KMS-11 (cell line): ENCODE measurements around the gene DNAJC5G.

ENCODE experiments used
- H2AFZ ChIP-seq: fragments of 200-600 bp; sonication (generic); 2 replicates; pipeline ENCODE4 v1.6.1; 2016; ENCODE audit warnings: antibody characterized with exemption, mixed run types, low read depth
- H3K27ac ChIP-seq: fragments of 200-600 bp; sonication (generic); 2 replicates; pipeline ENCODE4 v1.6.1; 2016; ENCODE audit warnings: mild to moderate bottlenecking, mixed run types
- H3K27me3 ChIP-seq: fragments of 200-600 bp; sonication (generic); 2 replicates; pipeline ENCODE4 v1.6.1; 2017; ENCODE audit warnings: mild to moderate bottlenecking, low read depth, mixed run types, moderate library complexity; ENCODE audit not compliant: insufficient read depth
- H3K36me3 ChIP-seq: fragments of 200-600 bp; sonication (generic); 2 replicates; pipeline ENCODE4 v1.6.1; 2017; ENCODE audit warnings: mild to moderate bottlenecking, mixed run types; ENCODE audit not compliant: insufficient read depth
- H3K4me1 ChIP-seq: fragments of 200-600 bp; sonication (generic); 2 replicates; pipeline ENCODE4 v1.6.1; 2016; ENCODE audit warnings: mild to moderate bottlenecking, low read depth, mixed run types; ENCODE audit not compliant: poor library complexity, severe bottlenecking
- H3K4me2 ChIP-seq: fragments of 200-600 bp; sonication (generic); 2 replicates; pipeline ENCODE4 v1.7.0; 2016; ENCODE audit warnings: mild to moderate bottlenecking, mixed run types
- H3K4me3 ChIP-seq: fragments of 200-600 bp; sonication (generic); IDR thresholded peaks from 2 replicates; pipeline ENCODE4 v1.6.1; 2017; ENCODE audit warnings: low read depth, low read length, mixed read lengths; ENCODE audit not compliant: insufficient read depth
- H3K79me2 ChIP-seq: fragments of 200-600 bp; sonication (generic); 2 replicates; pipeline ENCODE4 v1.6.1; 2016; ENCODE audit warnings: low read depth, mixed run types; ENCODE audit not compliant: insufficient read depth
- H3K9ac ChIP-seq: fragments of 200-600 bp; sonication (generic); 2 replicates; pipeline ENCODE4 v1.6.1; 2016; ENCODE audit warnings: mild to moderate bottlenecking, mixed run types
- H4K20me1 ChIP-seq: fragments of 200-600 bp; sonication (generic); 2 replicates; pipeline ENCODE4 v1.6.1; 2016; ENCODE audit warnings: mild to moderate bottlenecking, mixed run types; ENCODE audit not compliant: insufficient read depth
- TF ChIP-seq, protein P1 (sequence below): fragments of 200-600 bp; sonication (generic); conservative IDR thresholded peaks from 2 replicates; pipeline ENCODE4 v1.6.1; 2017; ENCODE audit warnings: low read depth, mild to moderate bottlenecking, antibody characterized with exemption, low read length, moderate library complexity, mixed read lengths

The DNAJC5G gene

DNA sequence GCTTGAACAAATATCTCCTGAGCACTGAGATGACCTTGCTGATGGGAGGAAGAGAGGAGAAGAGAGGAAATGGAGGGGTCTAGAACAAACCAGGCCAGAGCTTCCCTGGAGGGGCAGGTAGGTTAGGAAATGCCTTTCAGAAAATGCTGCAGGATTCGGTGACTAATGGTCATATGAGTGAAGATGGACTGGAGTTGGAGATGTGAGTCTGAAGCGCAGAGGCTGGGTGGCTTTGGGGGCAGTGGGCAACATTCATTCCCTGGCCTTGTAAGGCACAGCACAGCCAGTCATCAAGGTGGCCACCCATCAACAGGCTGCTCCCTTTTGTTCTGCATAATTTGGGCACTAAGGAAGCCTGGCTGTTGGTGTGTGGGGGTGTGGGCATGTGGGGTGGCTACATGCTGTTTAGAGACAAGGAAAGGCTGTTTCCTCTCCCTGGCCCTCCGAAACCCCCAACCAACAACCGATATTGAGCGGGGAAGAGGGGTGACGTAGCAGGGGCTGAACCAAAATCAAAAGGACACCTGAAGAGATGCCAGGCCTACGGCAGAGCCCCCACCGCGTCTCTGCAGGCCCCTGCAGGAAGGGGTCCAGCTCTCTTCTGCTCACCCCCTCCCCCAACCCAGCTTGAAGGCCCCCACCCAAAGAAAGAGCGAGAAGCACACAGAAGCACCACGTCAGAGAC lies 13.8 kb upstream of the DNAJC5G start:
- Histone ChIP-seq H3K4me1 (peaks cover 13% of the 10 kb centered on the region), H3K79me2 (no peaks in the 10 kb centered on the region), H2AFZ (no peak overlapping the region), H3K27me3 (peaks cover 68% of the 10 kb centered on the region), H3K4me3 (no peak overlapping the region), H4K20me1 (no peaks in the 10 kb centered on the region), H3K27ac (no peak overlapping the region), H3K9ac (no peak overlapping the region), H3K36me3 (no peaks in the 10 kb centered on the region), H3K4me2 (no peak overlapping the region)
- TF ChIP-seq, protein P1, sequence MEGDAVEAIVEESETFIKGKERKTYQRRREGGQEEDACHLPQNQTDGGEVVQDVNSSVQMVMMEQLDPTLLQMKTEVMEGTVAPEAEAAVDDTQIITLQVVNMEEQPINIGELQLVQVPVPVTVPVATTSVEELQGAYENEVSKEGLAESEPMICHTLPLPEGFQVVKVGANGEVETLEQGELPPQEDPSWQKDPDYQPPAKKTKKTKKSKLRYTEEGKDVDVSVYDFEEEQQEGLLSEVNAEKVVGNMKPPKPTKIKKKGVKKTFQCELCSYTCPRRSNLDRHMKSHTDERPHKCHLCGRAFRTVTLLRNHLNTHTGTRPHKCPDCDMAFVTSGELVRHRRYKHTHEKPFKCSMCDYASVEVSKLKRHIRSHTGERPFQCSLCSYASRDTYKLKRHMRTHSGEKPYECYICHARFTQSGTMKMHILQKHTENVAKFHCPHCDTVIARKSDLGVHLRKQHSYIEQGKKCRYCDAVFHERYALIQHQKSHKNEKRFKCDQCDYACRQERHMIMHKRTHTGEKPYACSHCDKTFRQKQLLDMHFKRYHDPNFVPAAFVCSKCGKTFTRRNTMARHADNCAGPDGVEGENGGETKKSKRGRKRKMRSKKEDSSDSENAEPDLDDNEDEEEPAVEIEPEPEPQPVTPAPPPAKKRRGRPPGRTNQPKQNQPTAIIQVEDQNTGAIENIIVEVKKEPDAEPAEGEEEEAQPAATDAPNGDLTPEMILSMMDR: no peak

DNA sequence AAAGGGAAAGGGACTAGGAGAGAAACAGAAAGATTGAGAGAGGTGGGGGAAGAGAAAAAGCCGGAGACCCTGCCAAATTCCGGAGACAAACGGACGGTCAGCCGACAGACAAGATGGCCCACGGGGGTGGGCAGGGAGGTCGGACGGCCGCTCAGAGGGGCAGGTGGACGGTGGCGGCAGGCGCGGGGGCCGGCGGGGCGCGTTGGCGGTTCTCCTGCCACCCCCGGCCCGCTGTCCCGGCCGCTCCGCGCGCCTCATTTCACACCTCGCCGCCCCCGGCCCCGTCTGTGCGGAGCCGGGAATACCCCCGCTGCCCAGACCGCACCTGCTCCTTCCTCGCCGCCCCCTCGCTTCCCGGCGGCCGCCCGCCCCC lies 13.3 kb upstream of the DNAJC5G start:
- Histone ChIP-seq H3K27me3 (peaks cover 63% of the 10 kb centered on the region), H3K4me2 (no peak overlapping the region)

DNA sequence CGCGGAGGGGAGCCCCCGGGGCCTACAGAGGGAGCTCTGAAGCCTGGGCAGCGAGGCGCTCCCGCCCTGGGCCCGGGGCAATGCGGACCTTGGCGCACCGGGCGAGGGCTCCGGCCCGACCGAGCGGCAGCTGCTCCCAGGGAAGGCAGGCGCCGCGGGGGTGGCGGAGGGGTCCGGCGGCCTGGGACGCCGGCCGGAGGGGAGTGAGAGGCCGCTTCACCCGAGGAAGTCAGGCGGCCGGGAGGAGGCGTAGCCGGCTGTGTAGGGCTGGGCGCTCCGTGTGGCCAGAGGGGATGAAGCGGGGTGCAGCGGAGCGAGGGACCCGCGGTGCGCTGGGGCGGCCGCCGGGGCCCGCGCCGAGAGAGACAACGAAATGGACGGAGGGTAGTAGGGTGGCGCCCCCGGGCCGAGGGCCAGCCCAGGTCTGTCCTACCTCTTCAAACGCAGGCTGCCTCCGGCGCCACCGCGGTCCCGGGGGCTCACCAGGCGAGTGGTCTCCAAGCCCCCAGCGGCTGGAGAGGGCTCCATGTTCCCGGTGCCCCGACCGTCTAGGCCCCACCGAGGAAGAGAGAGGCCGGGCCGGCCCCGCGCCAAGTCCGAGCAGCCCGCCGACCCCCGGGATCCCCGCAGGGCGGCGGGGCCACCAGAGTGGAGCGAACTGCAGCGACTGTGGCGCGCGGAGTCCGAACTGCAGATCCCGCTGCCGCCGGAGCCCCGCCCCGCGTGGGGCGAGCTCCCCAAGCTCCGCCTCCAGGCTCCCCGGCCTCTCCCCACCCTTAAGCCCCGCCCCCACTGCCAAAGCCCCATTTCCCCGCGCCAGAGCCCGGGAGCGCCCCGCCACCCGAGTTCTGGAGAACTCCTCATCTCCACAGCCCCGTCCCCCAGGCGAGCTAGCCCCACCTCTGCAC lies 12.6 kb upstream of the DNAJC5G start, which contains the start of gene SLC30A3:
SLC30A3 (minus strand) TSS at position 669 of the 908 bp plus-strand sequence; CDS start at position 528, 141 bp downstream.
- H3K9ac ChIP-seq: no peak within 1 kb of the TSS
- peak within 1 kb of the TSS; percentile 97 for H2AFZ ChIP-seq
- H3K27ac ChIP-seq: no peak within 1 kb of the TSS
- peak within 1 kb of the TSS; percentile 1 for H3K4me3 ChIP-seq
- peak within 1 kb of the TSS; percentile 84 for H3K4me2 ChIP-seq
- no peaks in the 10 kb centered on the region for H3K79me2 ChIP-seq
- peaks cover 13% of the 10 kb centered on the region for H3K4me1 ChIP-seq
- TF ChIP-seq, protein P1: no peak
- H3K27me3 ChIP-seq: peaks cover 60% of the 10 kb centered on the region
- H4K20me1 ChIP-seq: no peaks in the 10 kb centered on the region
- H3K36me3 ChIP-seq: no peaks in the 10 kb centered on the region

More for the DNA sequence above, 13.3 kb upstream of the DNAJC5G start:
- Histone ChIP-seq H3K27ac (no peak overlapping the region), H3K36me3 (no peaks in the 10 kb centered on the region), H3K79me2 (no peaks in the 10 kb centered on the region), H3K4me3 (no peak overlapping the region), H3K9ac (no peak overlapping the region), H4K20me1 (no peaks in the 10 kb centered on the region), H3K4me1 (peaks cover 13% of the 10 kb centered on the region), H2AFZ (no peak overlapping the region)
- TF ChIP-seq, protein P1: no peak

DNA sequence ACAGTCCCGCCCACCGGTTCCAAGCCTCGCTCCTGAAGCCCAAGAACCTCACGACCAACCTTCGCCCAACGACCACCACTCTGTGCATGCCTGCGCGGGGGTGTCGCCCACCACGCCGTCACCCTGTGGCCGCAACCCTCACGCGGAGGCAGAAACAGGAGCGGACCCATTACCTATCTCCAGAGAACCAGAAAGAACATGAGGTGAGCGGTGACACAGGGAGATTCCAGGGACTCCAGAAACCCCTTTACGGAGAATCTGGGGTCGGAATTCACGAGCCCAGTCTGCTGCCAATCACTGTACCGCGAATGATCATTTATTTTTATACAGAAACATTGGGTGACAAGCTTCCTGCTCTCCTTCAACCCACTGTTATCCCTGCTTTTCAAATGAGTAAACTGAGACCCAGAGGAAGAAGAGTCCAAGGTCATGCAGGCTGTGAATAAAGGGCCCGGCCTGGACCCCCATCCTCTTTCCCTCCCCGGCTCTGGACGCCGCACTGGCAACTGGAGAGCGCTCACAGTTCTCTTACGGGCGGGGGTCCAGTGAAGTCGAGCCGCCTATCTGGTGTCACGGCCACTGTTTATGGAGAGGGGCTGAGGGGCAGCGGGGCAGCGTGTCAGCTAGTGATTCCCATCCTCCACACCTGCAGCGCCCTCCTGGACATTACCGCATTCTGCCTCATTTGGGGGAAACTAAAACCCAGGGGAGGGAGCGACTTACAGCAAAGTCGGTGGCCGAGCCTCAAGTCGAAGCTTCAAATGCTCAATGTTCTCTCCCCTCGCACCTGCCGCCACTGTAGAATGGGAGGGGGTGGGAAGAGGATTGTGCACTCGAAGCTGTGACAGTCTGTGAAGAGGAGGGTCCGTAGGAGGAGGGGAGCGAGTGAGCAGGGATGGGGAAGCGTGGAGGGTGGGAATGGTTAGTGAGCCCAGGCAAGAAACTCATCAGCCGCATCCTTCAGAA lies 11.7 kb upstream of the DNAJC5G start:
- no peak overlapping the region for H3K27ac ChIP-seq
- no peaks in the 10 kb centered on the region for H4K20me1 ChIP-seq
- H3K79me2 ChIP-seq: no peaks in the 10 kb centered on the region
- peak overlapping the region; percentile 84 for H3K4me2 ChIP-seq
- peaks cover 59% of the 10 kb centered on the region for H3K27me3 ChIP-seq
- H2AFZ ChIP-seq: peak overlapping the region; percentile 97; the same call in 1 of the 2 replicates
- H3K9ac ChIP-seq: no peak overlapping the region
- peak overlapping the region; percentile 18 for H3K4me3 ChIP-seq
- no peaks in the 10 kb centered on the region for H3K36me3 ChIP-seq
- H3K4me1 ChIP-seq: peaks cover 13% of the 10 kb centered on the region
- TF ChIP-seq, protein P1: no peak
